ENCODE measurements around the gene AUH.

- no peak for TF ChIP-seq GATA3 (IDR thresholded peaks at IDR 0.05; ENCODE audit: low read depth, low read length)
- no peak for TF ChIP-seq GATA2 (IDR thresholded peaks at IDR 0.05; ENCODE audit: low read depth, low read length)
Measured at GRCh38 chr9:91190062-91190461, 171.7 kb downstream of the AUH start.
